Left kidney (tissue), 2 donors: ENCODE results near the gene PKP1. TPM values are rescaled to one million over a fixed set of nuclear protein-coding genes. Genes with fewer than 3 reads are reported as not detected.

Source experiments
- DNase-seq: peaks from one replicate; pipeline ENCODE4 v3.0.0-alpha.2; 2013
- polyA plus RNA-seq: library from polyadenylated mRNA; unstranded; fragments of 120-200 nt; gene quantifications from one replicate; pipeline ENCODE4 v1.2.1, GENCODE V29; 2013; ENCODE audit not compliant: insufficient read length

Gene PKP1
- polyA plus RNA-seq, 1 donor: 0.10 TPM

- no peak for DNase-seq
These were observed 1.1 kb upstream of the PKP1 start for GRCh38 chr1:201282216-201282615.

DNA sequence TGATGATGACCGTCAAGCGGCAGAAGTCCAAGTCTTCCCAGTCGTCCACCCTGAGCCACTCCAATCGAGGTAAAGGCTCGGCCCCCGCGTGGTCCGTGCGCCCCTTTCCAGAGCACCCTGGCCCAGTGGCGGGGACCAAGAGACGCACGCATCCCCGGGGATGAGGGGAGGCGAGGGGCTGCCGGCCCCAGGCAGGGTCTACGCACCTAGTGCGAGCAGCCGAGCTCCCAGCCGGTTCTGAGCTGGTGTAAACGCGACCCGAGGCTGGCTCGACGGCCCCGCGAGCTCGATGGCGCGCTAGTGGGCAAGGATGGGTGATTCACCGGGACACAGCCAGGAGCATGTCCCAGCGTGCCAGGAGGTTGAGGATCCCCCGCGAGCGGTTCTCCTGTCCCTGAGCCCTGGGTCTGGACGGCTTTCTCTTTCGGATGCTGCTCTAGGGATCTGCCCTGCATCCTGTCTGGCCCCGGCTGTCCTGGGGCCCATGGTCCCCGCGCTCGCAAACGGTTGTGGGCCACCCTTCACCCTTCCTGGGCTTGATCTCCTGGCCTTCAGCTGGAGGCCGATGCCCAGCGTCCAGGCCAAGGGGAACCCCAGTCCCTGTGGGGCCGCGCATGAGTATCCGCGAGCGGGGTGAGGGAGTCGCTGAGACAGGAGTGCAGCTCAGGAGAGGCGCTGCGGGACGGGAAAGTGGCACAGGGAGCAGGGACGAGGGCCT, 689 bp downstream of the PKP1 start:
- no peak for DNase-seq

DNA sequence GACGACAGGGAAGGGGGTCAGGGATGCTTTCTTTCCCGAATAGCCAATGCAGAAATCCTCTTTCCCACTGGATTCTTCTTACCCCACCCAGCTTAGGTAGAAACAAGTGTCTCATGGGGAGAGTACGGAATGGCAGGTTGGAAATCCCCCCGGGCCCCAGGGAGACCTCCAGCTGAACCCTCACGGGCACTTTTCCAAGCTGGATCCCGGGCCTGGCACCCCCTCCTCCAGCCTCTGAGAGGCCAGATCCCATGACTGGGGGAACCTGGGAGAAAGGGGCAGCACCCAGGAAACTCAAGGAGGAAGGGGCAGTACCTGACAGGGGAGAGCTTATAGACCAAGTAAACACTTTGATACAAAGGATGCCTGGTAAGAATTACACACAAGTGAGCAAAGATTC, 1.3 kb downstream of the PKP1 start:
- no peak for DNase-seq

DNA sequence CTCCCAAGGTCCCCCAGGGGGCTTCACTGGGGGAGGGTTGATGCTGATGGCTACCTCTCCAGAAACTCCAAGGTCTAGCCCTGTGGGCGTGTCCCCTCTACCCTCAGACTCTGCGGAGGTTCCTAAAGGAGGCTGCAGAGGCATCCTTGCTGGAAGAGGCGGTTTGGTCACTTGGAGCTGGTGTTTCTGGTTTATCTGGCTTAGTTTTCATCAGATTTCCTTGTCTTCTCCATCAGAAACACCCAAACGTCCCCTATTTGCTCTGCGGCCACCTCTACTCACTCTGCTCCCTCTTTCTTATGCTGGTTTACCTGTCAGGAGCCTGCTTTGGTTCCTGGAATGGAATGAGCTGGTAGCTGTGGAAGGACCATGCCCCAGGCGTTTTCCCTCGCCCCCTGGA, 2.5 kb downstream of the PKP1 start:
- DNase-seq: no peak

- no peak for DNase-seq
These were observed 3.1 kb downstream of the PKP1 start for GRCh38 chr1:201286445-201286844.

- no peak for DNase-seq
These were observed 4.7 kb downstream of the PKP1 start for GRCh38 chr1:201288007-201288406.

GRCh38 chr1:201288765-201289164, 5.5 kb downstream of the PKP1 start:
- DNase-seq: no peak

DNA sequence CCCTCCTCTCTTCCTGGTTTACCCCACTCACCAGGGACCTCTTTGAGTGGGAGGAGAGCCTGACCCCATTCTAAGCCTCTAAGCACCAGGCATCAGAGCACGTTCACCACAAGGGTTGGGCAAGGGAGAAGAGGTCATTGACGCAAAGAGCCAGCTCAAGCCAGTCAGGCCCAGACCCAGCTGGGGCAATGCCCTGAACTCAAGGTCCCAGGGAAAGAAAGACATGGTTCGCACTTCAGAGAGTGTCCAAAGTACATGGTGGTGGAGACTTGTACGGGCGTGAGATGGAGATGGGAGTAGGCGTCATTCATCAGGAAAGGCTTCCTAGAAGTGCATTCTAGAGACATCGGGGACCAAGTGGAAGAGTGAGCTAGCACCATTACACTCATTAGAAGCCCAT, 7.2 kb downstream of the PKP1 start:
- DNase-seq: no peak

DNA sequence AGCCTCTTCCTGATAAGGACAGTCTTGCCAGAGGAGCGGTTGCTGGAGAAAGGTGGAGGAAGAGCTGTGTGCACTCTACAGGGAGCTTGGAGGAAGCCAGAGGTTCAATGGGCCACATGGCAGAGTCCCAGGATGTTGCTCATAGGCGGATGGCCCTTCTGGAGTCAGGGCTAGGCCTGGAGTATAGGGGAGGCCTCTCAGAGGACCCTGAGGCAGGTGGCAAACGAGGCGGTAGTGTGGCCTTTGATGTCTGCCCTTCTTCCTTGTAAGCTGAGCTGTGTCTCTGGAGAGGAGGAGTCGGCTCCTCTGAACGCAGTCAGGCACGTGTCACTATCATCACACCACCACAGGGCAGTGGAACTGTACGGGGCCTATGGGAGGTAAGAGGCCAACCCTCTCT, 8.6 kb downstream of the PKP1 start:
- no peak for DNase-seq

DNA sequence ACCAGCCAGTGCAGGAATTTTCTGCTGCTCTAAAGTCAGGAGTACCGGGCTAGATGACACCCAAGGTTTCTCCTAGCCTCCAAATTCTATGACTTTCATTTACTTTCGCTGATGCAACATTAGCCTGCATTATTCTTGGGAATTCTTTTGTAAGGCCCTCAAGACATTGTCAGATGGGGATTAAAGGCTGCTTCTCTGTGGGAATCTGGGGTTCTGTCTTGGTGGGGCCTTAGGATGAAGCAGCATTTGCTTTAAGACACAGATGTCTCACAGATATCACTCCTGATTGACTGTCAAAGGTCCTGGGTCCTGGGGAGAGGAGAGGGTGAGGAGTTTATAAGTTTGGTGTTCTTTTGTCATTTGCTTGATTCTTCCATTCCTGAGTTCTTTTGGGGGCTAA, 11.6 kb downstream of the PKP1 start:
- DNase-seq: no peak

DNA sequence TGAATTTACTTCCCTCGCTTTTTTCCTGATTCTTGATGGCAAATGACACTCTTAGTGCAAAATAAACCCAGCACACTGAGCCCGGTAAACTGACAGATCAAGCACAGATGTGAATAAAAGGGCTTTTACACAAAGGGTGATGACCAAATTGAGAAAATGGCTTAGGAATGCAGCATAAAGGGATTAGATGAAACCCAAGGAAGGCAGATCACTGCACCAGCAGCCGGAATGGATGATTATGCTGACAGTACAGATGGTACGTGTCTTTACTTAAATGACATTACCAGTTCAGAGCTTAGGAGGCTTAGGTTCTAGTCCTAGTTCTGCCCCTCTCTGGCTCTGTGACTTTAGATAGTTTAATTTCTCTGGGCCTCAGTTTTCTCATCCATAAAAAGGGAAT, 12.0 kb downstream of the PKP1 start:
- no peak for DNase-seq

- DNase-seq: no peak
These were observed 12.6 kb downstream of the PKP1 start for GRCh38 chr1:201295861-201296260.

DNA sequence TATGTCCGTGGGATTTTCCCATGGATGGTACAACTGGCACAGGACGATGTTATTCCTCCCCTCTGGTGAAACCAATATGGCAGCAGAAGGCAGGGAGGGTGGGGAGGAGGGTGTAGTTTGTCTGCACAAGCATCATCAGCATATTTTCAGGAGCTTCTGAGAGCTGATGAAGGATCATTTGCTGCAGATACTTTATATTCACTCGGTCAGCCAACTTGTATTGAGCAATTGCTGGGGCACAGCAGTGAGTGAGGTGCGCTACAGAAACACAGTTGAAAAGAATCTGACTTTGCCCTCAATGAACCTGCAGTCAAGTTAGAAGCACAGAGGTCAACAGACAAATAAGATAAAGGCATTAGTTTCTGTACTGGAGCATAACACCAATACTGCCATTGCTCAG, 13.0 kb downstream of the PKP1 start:
- no peak for DNase-seq

DNA sequence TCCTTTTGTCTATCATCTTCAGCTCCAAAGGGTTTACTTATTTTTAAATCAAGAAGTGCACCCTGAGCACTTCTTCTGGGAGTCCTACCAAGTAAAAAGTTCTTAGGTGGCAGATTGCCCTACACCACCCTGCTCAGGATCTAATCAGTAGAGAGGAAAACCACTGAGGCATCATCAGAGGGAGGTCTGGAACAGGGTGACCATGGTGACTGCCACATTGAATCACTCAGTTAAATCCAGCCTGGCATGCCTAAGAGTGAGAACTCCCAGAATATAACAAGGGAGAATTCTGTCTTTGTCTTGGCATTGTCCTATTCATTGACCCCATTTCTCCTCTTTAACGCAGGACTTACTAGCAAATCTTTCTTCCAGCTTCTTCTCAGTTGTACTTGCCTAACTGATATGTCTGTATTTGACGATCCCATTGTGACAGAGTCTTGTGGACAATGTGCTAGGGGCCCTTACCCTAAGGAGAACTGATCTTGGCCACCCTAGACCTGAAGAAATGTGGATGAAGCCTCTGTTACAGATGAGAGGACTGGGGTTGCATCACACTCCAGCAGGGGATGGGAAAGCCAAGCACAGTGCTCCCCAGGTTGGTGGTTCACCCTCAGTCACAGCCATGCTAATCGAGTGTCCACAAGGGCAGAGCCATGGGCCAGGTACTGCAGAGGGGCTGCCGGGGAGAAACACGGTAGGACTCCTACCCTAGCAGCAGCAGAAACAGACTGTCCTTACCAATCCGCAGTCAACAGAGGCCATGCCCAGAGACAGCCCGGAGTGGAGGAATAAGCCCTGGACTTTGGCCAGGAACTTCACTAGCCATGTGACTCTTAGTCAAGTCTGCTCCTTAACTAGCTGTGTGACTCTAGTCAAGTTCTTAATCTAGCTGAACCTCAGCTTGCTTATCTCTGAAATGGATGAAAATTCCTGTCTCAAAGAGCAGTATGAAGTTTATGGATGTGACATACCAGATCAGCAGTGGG, 15.4 kb downstream of the PKP1 start:
- DNase-seq: no peak

GRCh38 chr1:201299968-201300367, 16.7 kb downstream of the PKP1 start:
- no peak for DNase-seq

GRCh38 chr1:201300641-201301040, 17.3 kb downstream of the PKP1 start:
- DNase-seq: no peak

- no peak for DNase-seq
These were observed 19.2 kb downstream of the PKP1 start for GRCh38 chr1:201302163-201303152.

DNA sequence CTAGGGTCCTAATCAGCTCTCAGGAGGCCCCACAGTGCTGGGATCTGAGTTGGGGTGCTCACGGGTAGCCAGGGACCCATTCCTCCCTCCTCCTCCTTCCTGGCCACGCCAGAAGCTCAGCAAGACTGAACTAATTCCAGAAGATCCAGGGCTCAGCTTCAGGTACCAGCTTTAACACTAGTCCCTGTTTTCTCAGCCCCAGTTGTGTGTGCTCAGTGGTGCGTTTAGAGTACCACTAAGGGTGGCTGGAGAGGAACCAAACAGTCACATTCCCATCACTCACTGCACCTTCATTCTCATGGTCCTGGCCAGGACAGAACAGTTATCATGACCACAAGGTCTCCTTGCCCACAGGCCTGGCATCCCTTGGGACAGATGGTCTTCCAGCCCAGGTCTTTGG, 20.8 kb downstream of the PKP1 start:
- DNase-seq: no peak

GRCh38 chr1:201305815-201306214, 22.5 kb downstream of the PKP1 start:
- no peak for DNase-seq

- DNase-seq: no peak
These were observed 23.9 kb downstream of the PKP1 start for GRCh38 chr1:201307231-201307630.

DNA sequence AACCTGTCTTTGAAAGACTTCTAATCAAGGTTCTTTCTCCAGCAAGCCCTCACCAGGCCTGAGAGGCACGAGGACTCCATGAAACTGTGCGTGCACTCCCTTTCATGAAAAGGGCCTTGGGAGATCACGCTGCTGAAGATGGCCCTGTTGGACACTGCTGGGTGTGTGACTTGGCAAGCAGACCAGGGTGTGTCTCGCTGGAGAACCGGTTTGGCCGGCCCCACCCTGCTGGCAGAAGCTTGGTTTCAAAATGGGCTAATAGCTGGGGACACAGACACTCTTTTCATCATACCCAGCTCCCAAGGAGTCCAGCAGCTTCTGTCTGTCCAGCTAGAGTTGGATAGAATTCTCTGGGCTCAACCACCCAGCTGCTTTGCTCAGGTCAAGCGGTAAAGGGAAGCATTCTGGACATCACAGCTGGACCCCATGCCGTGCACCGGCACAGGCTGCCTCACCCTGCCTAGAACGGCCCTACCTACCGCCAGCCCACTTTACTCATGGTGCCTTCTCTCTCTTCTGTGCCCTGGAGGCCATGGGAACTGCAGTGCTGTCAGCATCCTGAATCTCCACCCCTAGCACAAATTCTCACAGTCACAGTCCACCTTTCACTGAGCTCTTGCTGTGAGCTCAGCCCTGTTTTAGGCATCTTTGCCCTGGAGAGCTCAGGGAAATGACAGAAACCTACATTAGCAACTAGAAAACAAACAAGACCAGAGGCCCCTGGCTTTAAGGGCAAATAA, 24.6 kb downstream of the PKP1 start:
- DNase-seq: no peak
